Urinary bladder (tissue), 4 donors: ENCODE measurements around the gene PYROXD2. TPM values are rescaled to one million over a fixed set of nuclear protein-coding genes. Genes with fewer than 3 reads are reported as not detected.

ENCODE experiments used
- DNase-seq: peaks from one replicate; pipeline ENCODE4 v3.0.0-alpha.2; 2015; ENCODE audit errors: extremely low spot score
- H3K27ac ChIP-seq: one replicate; pipeline ENCODE4 v1.5.1; 2013; ENCODE audit warnings: low read depth, mild to moderate bottlenecking, moderate library complexity
- H3K36me3 ChIP-seq: one replicate; pipeline ENCODE4 v1.6.1; 2013; ENCODE audit warnings: mild to moderate bottlenecking, moderate library complexity; ENCODE audit not compliant: insufficient read depth
- H3K4me1 ChIP-seq: one replicate; pipeline ENCODE4 v1.6.1; 2013; ENCODE audit warnings: mild to moderate bottlenecking, moderate library complexity; ENCODE audit not compliant: insufficient read depth
- H3K4me3 ChIP-seq: one replicate; pipeline ENCODE4 v1.5.1; 2013; ENCODE audit warnings: low read depth, low read length
- WGBS: extraction: QIAGEN DNeasy Blood & Tissue Kit; methylation state at CpG from one replicate; pipeline ENCODE4 v1.1.7; 2013; 5-methylcytosine and 5-hydroxymethylcytosine counted together
- polyA plus RNA-seq: library from polyadenylated mRNA; stranded (reverse); fragments of 200-250 nt; gene quantifications from one replicate; pipeline ENCODE4 v1.2.3, GENCODE V29; 2013
- total RNA-seq: library from RNA; depleted of rRNA; stranded (reverse); fragments of >200 nt; gene quantifications from one replicate; pipeline ENCODE4 v1.2.3, GENCODE V29; 2014
- donor health status: healthy with polysubstance abuse.
- donor health status: healthy.

Gene PYROXD2
- total and polyA plus RNA-seq, 2 donors: 8.9 to 15.0 TPM

- 95% methylated on average over 7 of the region's 7 CpGs for WGBS
- no peaks in the 10 kb centered on the region for H3K4me1 ChIP-seq
- peaks cover 8% of the 10 kb centered on the region for H3K36me3 ChIP-seq
- no peak overlapping the region for H3K27ac ChIP-seq
- DNase-seq: no peak
- H3K4me3 ChIP-seq: no peak overlapping the region
These were observed 12.1 kb upstream of the PYROXD2 start for GRCh38 chr10:98427011-98427515.

- no peak overlapping the region for H3K4me3 ChIP-seq
- peaks cover 8% of the 10 kb centered on the region for H3K36me3 ChIP-seq
These were observed 10.8 kb upstream of the PYROXD2 start for GRCh38 chr10:98425511-98426352.

DNA sequence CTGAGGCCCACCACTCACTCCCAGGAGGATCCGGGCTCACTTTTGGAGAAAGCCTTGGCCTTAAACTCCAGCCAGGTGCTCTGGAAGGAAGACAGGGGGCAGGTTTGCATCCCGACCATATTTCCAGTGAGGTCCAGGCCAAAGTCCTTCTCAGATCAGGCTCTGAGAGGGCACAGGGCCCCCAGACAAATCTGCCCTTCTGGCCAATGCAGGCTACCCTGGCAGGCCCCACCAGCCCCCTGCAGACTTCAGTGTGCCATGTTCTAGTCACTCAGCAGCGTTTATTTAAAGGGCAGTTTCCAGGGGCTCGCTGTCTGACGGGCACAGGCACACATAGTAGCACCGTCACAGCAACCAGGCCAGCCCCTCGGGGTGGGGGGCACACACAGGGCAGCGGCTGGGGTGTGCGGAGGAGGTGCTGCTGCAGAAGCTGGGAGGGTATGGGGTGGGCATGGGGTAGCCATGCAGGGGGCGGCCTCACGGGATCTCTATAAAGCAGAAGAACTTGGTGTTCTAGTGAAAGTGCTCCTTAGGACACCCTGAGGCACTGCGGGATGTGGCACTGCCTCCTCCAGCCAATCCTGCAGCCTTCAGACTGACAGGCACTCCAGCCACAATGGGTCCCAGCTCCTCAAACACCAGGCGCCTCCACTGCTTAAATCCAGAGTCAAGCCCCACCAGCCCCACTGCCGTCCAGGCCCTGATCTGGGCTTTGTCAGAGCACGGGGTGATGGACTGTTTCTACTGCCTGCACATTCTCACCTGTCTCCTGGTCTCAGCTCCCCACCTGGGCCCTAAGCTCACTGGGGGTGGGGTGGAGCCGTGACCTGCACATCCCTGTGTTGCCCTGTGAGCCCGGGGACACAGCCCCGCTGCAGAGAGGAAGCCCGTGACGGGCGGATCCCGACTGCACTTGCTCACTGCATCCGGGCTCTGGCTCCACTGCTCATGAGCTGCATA, 9.6 kb upstream of the PYROXD2 start:
- no peak for DNase-seq
- peaks cover 2% of the 10 kb centered on the region for H3K36me3 ChIP-seq
- no peak overlapping the region for H3K4me3 ChIP-seq
- H3K27ac ChIP-seq: no peak overlapping the region
- no peaks in the 10 kb centered on the region for H3K4me1 ChIP-seq
- 90% methylated on average over 23 of the region's 23 CpGs for WGBS

More at GRCh38 chr10:98425511-98426352, 10.8 kb upstream of the PYROXD2 start:
- 92% methylated on average over 21 of the region's 21 CpGs for WGBS
- DNase-seq: no peak
- Histone ChIP-seq H3K27ac (no peak overlapping the region), H3K4me1 (no peaks in the 10 kb centered on the region)

- H3K4me1 ChIP-seq: no peaks in the 10 kb centered on the region
- no peak overlapping the region for H3K27ac ChIP-seq
- H3K4me3 ChIP-seq: no peak overlapping the region
- 80% methylated on average over 9 of the region's 9 CpGs for WGBS
- DNase-seq: no peak
- peaks cover 2% of the 10 kb centered on the region for H3K36me3 ChIP-seq
These were observed 8.7 kb upstream of the PYROXD2 start for GRCh38 chr10:98423691-98424120.

- 96% methylated on average over 10 of the region's 10 CpGs for WGBS
- no peak overlapping the region for H3K4me3 ChIP-seq
- DNase-seq: no peak
- no peaks in the 10 kb centered on the region for H3K4me1 ChIP-seq
- no peak overlapping the region for H3K27ac ChIP-seq
- H3K36me3 ChIP-seq: peaks cover 2% of the 10 kb centered on the region
These were observed 7.2 kb upstream of the PYROXD2 start for GRCh38 chr10:98422182-98422581.

GRCh38 chr10:98420786-98421185, 5.8 kb upstream of the PYROXD2 start:
- H3K4me3 ChIP-seq: no peak overlapping the region
- no peak overlapping the region for H3K27ac ChIP-seq
- no peaks in the 10 kb centered on the region for H3K4me1 ChIP-seq
- WGBS: 87% methylated on average over 9 of the region's 9 CpGs
- peaks cover 2% of the 10 kb centered on the region for H3K36me3 ChIP-seq
- DNase-seq: no peak

GRCh38 chr10:98419469-98420261, 4.7 kb upstream of the PYROXD2 start:
- DNase-seq: no peak
- H3K36me3 ChIP-seq: no peaks in the 10 kb centered on the region
- no peaks in the 10 kb centered on the region for H3K4me1 ChIP-seq
- no peak overlapping the region for H3K27ac ChIP-seq
- WGBS: 94% methylated on average over 17 of the region's 17 CpGs
- H3K4me3 ChIP-seq: no peak overlapping the region

GRCh38 chr10:98418665-98419468, 3.9 kb upstream of the PYROXD2 start:
- Histone ChIP-seq H3K4me3 (no peak overlapping the region), H3K27ac (no peak overlapping the region), H3K4me1 (no peaks in the 10 kb centered on the region), H3K36me3 (no peaks in the 10 kb centered on the region)
- no peak for DNase-seq
- 91% methylated on average over 18 of the region's 18 CpGs for WGBS

DNA sequence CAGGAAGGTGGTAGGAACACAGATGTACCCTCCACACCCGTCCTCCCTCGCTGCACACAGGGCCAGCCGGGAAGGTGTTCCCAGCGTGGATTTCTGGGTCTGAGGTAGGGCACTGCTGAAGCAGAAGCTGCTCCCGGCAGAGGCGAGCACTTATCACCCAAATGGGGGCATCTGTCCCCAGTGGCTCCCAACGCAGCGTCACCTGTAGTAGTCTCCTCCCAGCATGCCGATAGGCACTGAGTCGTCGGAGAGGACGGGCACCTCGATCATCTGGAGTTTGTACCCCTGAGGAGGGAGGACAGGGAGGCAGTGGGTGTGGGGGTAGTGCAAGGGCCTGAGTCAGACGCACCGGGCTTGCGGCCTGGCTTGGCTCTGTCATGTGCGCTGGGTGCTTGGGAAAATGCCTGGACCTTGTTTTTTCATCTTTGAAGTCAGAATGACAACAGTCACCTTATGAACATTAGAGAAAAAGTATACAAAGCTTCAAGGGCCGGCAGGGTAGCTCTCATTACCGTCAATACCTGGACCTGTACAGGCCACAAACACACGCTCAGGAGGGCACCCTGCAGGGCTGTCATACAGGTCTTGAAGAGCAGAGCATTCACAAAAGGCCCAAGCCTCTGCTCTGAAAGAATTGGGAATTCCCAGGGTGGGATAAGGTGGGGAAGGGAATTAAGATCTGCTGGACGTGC, 3.1 kb upstream of the PYROXD2 start:
- no peak overlapping the region for H3K27ac ChIP-seq

DNA sequence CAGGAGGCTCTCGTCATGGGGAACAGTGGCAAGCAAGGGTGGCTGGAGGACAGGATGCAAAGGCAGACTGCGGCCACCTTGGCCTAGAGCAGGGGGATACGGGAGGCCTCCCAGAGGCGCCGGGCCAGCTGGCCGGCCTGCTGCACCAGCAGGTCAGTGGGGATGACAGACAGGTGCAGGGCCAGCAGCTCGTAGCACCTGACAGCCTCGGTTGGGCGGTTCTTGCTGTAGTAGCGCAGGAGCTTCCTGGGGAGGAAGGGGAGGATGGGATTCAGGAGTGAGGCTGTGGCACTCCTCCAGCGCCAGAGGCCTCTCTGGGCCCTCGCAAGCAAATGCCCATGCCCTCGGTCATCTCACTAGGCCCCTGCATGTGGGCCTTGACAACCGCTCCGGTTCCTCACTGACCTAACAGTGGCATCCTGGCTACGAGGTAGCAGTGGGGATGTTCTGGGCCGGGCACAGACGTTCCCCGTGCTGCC, 2.5 kb upstream of the PYROXD2 start:
- no peaks in the 10 kb centered on the region for H3K36me3 ChIP-seq
- WGBS: 92% methylated on average over 19 of the region's 19 CpGs
- H3K4me1 ChIP-seq: no peaks in the 10 kb centered on the region
- no peak overlapping the region for H3K27ac ChIP-seq
- no peak overlapping the region for H3K4me3 ChIP-seq
- no peak for DNase-seq

More for the DNA sequence above, 3.1 kb upstream of the PYROXD2 start:
- DNase-seq: no peak
- H3K4me3 ChIP-seq: no peak overlapping the region
- no peaks in the 10 kb centered on the region for H3K36me3 ChIP-seq
- no peaks in the 10 kb centered on the region for H3K4me1 ChIP-seq
- WGBS: 91% methylated on average over 21 of the region's 21 CpGs

DNA sequence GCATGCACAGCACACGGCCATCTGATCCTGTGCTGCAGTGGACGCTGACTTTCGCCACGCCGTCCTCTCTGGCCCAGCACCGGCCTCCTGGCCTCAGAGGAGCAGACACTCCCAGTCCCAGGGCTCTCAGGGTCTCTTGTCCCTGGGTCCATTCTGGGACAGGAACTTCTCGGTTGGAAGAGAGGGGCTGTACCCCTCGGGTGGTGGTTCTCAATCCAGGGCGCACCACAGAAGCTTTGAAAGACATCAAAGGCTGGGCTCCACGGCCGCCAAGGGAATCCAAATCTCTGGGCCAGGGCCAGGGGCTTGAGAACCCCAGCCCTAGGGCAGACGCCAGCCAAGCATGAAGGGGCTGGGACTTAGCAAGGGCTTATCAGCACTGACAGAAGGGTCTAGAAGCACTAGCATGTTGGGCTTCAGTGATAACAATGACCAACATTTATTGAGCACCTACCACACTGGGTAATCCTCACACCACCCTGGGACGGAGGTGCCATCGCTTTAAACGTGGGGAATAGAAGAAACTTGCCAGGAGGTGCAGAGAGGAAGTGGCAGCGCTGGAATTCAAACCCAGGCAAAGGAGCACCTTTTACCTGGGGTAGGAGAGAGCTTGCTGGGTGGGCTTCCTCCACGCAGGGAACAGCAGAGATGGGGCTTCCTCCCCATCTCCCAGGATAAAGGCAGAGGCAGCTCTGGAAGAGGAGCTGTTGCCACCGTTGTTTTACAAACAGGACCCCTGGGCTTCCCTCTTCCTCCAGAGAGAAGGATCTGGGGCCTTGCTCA, 1.8 kb upstream of the PYROXD2 start:
- no peaks in the 10 kb centered on the region for H3K4me1 ChIP-seq
- no peak overlapping the region for H3K4me3 ChIP-seq
- H3K36me3 ChIP-seq: no peaks in the 10 kb centered on the region
- 90% methylated on average over 18 of the region's 18 CpGs for WGBS
- no peak for DNase-seq
- H3K27ac ChIP-seq: no peak overlapping the region
